ENCODE data around the gene DLGAP1. TPM values are rescaled to one million over a fixed set of nuclear protein-coding genes. Genes with fewer than 3 reads are reported as not detected.

The DLGAP1 gene
- total and polyA plus RNA-seq, 2 of the 4 experiments (the other 2 are of a cell fraction) = under 0.01 to 0.09 TPM

- Histone ChIP-seq H2AK5ac (ENCODE audit: low read depth, low read length) (no peak overlapping the region), H2BK20ac (ENCODE audit: low read depth, low read length) (no peak overlapping the region), H4K8ac (ENCODE audit: low read depth in 2 of 2, low read length in 2 of 2) (no peak overlapping the region), H2BK5ac (ENCODE audit: low read depth, low read length, poor library complexity, severe bottlenecking) (no peak overlapping the region), H3K14ac (replicated peaks; ENCODE audit: low read depth, low read length) (no peak overlapping the region), H2AK9ac (replicated peaks; ENCODE audit: low read depth, low read length, poor library complexity) (no peak overlapping the region), H3K4me1 (ENCODE audit: control insufficient read depth, insufficient read depth, low read length) (no peaks in the 10 kb centered on the region), H3K4ac (ENCODE audit: low read depth, low read length) (no peak overlapping the region), H3K9me1 (ENCODE audit: insufficient read depth, low read length) (no peaks in the 10 kb centered on the region), H2AFZ (replicated peaks; ENCODE audit: low read length, poor library complexity) (no peak overlapping the region), H3K4me3 (ENCODE audit: insufficient read depth, low read depth, low read length) (no peak overlapping the region), H2BK120ac (ENCODE audit: low read depth, low read length) (no peak overlapping the region), H3K79me1 (ENCODE audit: low read depth in 1 of 2, low read length in 2 of 2) (no peaks in the 10 kb centered on the region), H3K36me3 (ENCODE audit: control insufficient read depth, insufficient read depth, low read length) (no peaks in the 10 kb centered on the region), H3K4me2 (ENCODE audit: low read depth, low read length) (no peak overlapping the region), H3K23ac (ENCODE audit: low read depth, low read length) (no peak overlapping the region), H4K91ac (ENCODE audit: insufficient read depth, low read depth, low read length) (no peak overlapping the region), H3K9ac (ENCODE audit: low read depth, low read length) (no peak overlapping the region), H3K9me3 (ENCODE audit: control insufficient read depth, insufficient read depth, low read length) (no peaks in the 10 kb centered on the region), H4K20me1 (ENCODE audit: insufficient read depth, low read length) (no peaks in the 10 kb centered on the region), H3K27me3 (ENCODE audit: control insufficient read depth, insufficient read depth, low read length) (no peaks in the 10 kb centered on the region), H3K18ac (ENCODE audit: low read depth, low read length) (no peak overlapping the region), H4K5ac (ENCODE audit: low read depth, low read length) (no peak overlapping the region), H3K27ac (ENCODE audit: insufficient read depth, low read length) (no peak overlapping the region), H2BK15ac (ENCODE audit: low read depth, low read length) (no peak overlapping the region), H3K56ac (ENCODE audit: extremely low read depth, insufficient read depth, low read length) (no peak overlapping the region)
- in situ Hi-C loops (cut with MboI; ENCODE audit: low sequenced_read_pairs) = no loop called here
- 48% methylated on average over 2 of the region's 7 CpGs; no CpG with 5 or more reads in 1 of the 2 experiments for WGBS, 2 experiments (ENCODE audit: extremely low coverage in 2 of 2, insufficient read length in 1 of 2)
- dilution Hi-C loops (cut with HindIII; ENCODE audit: low sequenced_read_pairs, unreplicated experiment) = no loop called here
- intact Hi-C loops (cut with micrococcal nuclease) = no loop called here
- no TSS peak for BruUV-seq (replicated peaks)
- TF ChIP-seq RAD21 (IDR thresholded peaks at IDR 0.05; ENCODE audit: low read length) (no peak), RCOR1 (IDR thresholded peaks at IDR 0.05; ENCODE audit: insufficient replicate concordance, low read length) (no peak), ELK1 (IDR thresholded peaks at IDR 0.05; ENCODE audit: borderline replicate concordance, low read depth, low read length) (no peak), MXI1 (IDR thresholded peaks at IDR 0.05; ENCODE audit: borderline replicate concordance, low read depth, low read length) (no peak), FOS (IDR thresholded peaks at IDR 0.05; ENCODE audit: low read depth, low read length) (no peak), MAFK (IDR thresholded peaks at IDR 0.05; ENCODE audit: low read depth, low read length) (no peak), SMC3 (IDR thresholded peaks at IDR 0.05; ENCODE audit: low read depth, low read length) (no peak), CTCF (conservative IDR thresholded peaks at IDR 0.05; ENCODE audit: low read depth, low read length) (no peak), POLR2A (IDR thresholded peaks at IDR 0.05; ENCODE audit: low read depth, low read length) (no peak), NFE2L2 (IDR thresholded peaks at IDR 0.05; ENCODE audit: low read depth, low read length) (no peak), CEBPB (IDR thresholded peaks at IDR 0.05; ENCODE audit: low read depth, low read length) (no peak), USF2 (IDR thresholded peaks at IDR 0.05; ENCODE audit: low read depth, low read length) (no peak), BHLHE40 (IDR thresholded peaks at IDR 0.05; ENCODE audit: low read depth, low read length) (no peak), RFX5 (IDR thresholded peaks at IDR 0.05; ENCODE audit: low read depth, low read length) (no peak), MAZ (IDR thresholded peaks at IDR 0.05; ENCODE audit: borderline replicate concordance, low read depth, low read length) (no peak)
- CTCF ChIA-PET = no interaction called here
- DNase-seq = no peak
- POLR2A ChIA-PET (ENCODE audit: unreplicated experiment) = no interaction called here
- no peak for ATAC-seq (ENCODE audit: low read depth)
Observed at GRCh38 chr18:4040391-4041092, 414.6 kb downstream of the DLGAP1 start.
